ENCODE data around the gene RANBP17.
"Not testable (repeated sequence)": the region's sequence is repeated elsewhere in the genome, so short reads cannot be mapped to it uniquely, and the experiment has no call there.

The RANBP17 gene

DNA sequence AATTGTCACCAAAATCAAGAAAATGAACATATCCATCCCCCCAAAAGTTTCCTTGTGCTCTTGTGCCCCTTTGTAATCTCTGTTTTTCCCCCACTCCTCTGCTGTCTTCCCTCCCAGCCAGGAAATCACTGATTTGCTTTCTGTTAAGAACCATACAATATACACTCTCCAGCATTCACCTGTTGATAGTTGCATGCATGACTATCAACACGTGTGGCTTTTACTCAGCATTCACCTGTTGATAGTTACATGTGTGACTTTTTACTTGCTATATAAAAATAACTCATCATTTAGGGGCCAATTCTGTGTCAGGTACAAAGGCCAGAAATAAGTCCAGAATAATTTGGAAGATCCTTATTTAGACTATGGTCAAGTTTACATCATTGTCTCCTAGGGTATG, 6.0 kb downstream of the RANBP17 start:
- no peak for DNase-seq (ENCODE audit: low spot score)

DNA sequence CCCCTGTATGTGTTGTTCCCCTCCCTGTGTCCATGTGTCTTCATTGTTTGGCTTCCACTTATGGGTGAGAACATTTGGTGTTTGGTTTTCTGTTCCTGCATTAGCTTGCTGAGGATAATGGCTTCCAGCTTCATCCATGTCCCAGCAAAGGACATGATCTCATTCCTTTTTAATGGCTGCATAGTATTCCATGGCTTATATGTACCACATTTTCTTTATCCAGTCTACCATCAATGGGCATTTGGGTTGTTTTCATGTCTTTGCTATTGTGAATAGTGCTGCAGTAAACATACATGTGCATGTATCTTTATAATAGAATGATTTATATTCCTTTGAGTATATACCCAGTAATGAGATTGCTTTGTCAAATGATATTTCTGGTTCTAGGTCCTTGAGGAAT, 8.6 kb downstream of the RANBP17 start:
- DNase-seq (ENCODE audit: low spot score): not testable (repeated sequence)

DNA sequence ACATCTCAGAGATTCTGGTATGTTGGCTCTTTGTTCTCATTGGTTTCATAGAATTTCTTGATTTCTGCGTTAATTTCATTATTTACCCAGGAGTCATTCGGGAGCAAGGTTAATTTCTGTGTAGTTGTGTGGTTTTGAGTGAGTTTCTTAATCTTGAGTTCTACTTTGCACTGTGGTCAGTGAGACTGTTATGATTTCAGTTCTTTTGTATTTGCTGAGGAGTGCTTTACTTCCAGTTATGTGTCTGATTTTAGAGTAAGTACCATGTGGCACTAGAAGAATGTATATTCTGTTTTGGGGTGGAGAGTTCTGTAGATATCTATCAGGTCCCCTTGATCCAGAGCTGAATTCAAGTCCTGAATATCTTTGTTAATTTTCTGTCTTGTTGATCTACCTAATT, 12.2 kb downstream of the RANBP17 start:
- no peak for DNase-seq (ENCODE audit: low spot score)

DNA sequence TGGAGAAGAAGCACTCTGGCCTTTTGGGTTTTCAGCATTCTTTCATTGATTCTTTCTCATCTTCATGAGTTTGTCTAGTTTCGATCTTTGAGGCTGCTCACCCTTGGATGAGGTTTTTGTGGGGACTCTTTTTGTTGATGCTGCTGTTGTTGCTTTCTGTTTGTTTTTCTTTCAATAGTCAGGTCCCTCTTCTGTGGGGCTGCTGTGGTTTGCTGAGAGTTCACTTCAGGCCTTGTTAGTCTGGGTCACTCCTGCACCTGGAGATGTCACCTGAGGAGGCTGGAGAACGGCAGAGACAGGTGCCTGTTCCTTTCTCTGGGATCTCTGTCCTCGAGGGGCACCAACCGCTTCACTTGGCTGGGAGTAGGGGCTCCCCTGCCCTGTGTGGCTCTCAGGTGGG, 14.0 kb downstream of the RANBP17 start:
- no peak for DNase-seq (ENCODE audit: low spot score)

DNA sequence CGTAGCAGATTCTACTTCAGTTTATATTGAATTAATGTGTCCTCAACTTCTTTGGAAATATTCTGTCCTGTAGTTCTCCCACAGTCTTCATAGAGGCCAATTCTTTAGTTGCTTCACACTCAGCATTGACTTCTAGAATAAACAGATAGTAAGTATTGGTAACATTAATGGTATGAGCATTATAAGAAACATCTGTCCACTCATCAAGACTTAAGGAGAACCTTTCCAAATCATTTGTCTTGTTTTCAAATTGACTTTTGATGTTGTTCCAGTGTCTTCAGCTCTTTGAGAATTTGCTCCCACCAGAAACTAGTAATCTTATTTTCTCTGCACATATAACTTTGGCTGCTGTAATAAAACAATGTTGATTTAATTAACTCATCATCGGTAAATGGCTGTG, 18.3 kb downstream of the RANBP17 start:
- DNase-seq (ENCODE audit: low spot score): no peak

DNA sequence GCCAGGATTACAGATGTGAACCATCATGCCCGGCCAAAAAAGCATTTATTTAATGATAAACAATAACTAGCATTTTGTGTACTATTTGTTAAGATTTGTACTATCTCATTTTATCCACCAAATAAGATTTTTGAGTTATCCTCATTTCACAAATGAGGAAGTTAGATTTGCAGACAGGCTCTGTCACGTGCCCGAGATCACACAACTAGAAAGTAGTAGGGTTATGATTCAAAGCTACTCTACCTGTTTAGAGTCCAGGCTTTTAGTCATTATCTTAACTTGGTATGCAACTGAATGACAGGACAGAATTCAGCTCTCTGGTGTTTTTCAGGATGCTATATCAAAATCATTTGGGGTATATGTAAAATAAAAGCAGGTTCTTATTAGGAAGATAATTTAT, 20.5 kb downstream of the RANBP17 start:
- DNase-seq (ENCODE audit: low spot score): no peak

DNA sequence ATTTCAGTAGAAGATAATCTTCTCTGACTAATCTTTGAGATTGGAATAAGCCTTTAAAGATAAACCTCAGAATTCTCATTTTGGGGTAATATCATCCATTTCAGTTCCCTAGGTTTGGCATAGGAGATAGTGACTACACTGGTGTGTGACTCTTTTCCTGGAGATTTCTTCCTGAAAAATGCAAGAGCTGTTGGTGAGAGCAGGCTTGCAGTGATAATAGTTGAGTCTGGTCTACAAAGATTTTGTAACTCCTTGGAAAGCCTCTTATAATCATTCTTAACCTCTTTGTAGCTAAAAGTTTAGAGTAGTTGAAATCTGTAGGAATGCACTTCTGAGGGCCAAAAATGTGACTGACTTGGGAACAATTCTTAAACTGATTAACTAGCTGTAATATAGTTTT, 23.4 kb downstream of the RANBP17 start:
- no peak for DNase-seq (ENCODE audit: low spot score)

DNA sequence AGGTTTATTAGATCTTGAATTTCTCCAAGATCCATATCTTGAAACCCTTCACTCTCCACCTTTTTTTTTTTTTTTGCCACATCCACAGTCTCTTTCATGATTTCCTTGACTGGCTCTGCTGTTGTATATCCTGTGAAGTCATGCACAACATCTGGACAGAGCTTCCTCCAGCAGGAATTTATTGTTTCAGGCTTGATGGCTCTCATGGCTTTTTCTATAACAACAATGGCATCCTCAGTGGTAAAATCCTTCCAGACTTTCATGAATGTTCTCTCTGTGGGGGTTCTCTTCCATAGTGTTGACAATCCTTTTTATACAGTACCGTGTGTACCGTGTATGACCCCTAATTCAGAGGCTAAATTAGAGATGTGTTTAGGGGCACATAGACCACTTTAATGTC, 24.0 kb downstream of the RANBP17 start:
- no peak for DNase-seq (ENCODE audit: low spot score)

DNA sequence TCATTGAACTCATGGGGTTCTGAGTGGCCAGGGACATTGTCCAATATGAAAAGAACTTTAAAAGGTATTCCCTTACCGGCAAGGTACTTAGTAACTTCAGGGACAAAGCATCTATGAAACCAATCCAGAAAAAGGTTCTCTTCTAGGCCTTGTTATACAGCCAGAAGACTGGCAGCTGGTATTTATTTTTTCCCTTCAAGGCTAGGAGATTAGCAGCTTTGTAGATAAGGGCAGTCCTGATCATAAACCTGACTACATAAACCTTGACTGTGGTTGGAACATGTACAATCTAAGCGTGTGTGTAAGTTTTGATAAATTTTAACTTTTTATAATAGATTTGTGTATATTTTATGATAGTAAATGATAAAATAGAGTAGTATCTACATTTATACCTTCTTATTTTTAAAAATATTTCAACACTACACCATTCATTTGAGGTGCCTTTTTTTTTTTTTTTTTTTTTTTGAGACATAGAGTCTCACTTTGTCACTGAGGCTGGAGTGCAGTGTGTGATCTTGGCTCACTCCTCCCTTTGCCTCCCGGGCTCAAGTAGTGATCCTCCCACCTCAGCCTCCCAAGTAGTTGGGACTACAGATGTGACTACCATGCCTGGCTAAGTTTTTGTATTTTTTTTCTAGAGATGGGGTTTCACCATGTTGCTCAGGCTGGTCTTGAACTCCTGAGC, 24.5 kb downstream of the RANBP17 start:
- no peak for DNase-seq (ENCODE audit: low spot score)

DNA sequence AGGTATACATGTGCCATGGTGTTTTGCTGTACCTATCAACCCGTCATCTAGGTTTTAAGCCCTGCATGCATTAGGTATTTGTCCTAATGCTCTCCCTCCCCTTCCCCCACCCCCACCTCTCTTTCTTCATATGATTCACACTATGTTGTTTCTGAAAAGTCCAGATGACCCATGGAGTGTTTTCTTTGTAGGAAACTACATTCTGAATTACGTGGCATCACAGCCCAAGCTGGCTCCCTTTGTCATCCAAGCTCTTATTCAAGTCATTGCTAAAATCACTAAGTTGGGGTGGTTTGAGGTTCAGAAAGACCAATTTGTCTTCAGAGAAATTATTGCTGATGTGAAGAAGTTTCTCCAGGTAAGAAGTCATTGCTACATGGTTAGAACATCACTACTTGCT, 30.4 kb downstream of the RANBP17 start:
- no peak for DNase-seq (ENCODE audit: low spot score)

DNA sequence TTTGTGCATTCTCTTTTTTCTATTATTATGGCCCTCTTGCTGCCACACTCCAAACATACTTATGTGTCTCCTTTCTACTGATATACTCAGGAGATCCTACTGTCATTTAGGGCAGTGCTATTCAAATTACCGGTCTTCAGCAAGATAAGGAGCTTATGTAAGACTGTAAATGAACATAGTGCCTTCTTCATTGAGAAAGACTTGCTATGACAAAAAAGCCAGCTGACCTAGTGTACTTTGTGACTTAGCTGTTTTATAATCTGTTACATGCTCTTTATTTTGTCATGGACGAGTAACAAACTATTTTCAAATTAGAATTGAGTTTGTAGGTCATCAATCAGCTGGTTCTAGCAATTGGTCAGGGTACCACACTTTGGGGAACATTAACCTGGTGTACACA, 32.8 kb downstream of the RANBP17 start:
- no peak for DNase-seq (ENCODE audit: low spot score)

DNA sequence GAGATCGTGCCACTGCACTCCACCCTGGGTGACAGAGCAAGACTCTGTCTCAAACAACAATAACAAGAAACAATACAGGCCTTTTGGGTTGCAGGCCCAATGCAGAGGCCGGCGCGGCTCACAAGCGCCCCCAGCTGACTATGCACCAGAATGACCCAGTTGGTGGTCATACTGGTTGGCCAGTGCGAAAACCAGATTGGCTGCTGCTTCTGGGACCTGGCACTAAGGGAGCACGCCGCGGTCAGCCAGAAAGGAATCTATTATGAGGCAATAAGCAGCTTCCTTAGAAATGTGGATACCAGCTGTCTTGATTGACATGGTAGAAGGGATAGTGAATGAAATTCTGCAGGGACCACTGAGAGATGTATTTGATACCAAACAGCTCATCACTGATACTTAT, 35.0 kb downstream of the RANBP17 start:
- DNase-seq (ENCODE audit: low spot score): peak; percentile 51

DNA sequence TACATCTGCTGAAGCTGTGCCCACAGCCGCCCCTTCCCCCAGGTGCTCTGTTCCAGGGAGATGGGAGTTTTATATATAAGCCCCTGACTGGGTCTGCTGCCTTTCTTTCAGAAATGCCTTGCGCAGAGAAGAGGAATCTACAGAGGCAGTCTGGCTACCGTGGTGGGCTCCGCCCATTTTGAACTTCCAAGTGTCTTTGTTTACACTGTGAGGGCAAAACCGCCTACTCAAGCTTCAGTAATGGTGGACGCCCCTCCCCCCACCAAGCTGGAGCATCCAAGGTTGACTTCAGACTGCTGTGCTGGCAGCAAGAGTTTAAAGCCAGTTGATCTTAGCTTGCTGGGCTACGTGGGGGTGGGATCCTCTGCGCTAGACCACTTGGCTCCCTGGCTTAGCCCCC, 41.3 kb downstream of the RANBP17 start:
- DNase-seq (ENCODE audit: low spot score): no peak

DNA sequence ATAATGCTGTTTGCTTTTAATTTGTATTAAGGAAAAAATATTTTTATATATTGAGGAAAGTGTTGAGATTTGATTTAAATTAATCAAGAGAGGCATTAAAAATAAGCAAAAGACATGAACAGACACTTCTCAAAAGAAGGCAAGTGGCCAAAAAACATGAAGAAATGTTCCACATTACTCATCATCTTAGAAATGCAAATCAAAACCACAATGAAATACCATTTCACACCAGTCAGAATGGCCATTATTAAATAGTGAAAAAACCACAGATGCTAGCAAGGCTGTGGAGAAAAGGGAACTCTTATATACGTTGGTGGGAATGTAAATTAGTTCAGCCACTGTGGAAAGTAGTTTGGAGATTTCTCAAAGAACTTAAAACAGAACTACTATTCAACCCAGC, 45.9 kb downstream of the RANBP17 start:
- no peak for DNase-seq (ENCODE audit: low spot score)

DNA sequence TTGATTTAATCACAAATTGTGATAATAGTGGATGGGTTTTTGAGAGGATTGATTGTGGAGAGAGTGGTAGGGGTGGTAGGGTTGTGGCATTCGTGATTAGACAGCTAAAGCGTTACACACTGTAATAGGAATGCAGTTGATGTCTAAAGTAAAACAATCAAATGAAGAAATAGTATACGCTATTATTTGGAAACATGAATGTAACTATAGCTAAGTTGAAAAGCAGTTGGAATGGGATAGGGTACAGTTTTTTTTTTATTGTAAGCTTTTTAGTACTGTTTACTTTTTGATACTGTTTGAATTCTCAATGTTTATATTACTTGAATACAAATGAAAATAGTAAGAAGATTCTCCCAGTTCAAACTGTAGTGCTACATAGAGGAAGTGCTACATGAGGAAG, 51.8 kb downstream of the RANBP17 start:
- no peak for DNase-seq (ENCODE audit: low spot score)

DNA sequence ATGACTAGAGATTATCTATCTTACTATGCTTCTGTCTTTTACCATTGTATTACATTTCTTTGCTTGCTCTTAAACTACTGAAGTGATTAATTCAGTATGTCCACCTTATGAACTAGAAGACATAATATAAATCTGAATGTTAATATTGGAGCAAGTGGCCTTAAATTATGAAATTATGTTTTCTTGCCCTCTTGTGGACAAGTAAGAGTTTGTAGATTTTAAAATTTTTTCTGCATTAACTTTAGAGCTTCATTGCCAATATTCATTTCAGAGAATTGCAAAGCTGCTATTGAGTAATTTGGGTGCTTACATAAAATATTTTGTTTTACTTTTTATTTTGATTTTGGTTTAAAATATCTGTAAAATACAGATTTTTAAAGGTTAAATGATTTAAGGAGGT, 55.3 kb downstream of the RANBP17 start:
- DNase-seq (ENCODE audit: low spot score): no peak

DNA sequence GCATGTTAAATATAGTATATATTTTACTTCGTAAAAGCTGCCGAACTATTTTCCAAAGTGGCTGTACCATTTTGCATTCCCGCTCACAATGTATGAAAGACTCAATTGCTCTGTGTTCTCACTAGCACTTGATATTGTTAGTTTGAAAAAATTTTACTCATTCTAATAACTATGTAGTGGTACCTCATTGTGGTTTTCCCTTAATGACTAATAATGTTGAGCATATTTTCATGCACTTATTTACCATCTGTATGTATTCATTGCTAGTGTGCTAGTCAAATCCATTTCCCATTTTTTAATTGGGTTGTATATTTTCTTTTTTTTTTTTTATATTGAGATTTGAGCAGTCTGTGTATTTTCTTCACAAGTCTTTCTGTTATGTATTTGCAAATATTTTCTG, 58.4 kb downstream of the RANBP17 start:
- DNase-seq (ENCODE audit: low spot score): no peak

DNA sequence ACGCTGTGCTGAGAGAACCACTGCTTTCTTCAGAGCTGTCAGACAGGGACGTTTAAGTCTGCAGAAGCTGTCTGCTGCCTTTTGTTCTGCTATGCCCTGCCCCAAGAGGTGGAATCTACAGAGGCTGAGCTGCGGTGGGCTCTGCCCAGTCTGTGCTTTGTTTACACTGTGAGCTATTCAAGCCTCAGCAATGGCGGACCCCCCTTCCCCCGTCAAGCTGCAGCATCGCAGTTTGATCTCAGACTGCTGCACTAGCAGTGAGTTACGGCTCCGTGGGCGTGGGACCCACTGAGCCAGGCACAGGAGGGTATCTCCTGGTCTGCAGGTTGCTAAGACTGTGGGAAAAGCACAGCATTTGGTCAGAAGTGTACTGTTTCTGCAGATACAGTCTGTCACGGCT, 60.5 kb downstream of the RANBP17 start:
- DNase-seq (ENCODE audit: low spot score): not testable (repeated sequence)

DNA sequence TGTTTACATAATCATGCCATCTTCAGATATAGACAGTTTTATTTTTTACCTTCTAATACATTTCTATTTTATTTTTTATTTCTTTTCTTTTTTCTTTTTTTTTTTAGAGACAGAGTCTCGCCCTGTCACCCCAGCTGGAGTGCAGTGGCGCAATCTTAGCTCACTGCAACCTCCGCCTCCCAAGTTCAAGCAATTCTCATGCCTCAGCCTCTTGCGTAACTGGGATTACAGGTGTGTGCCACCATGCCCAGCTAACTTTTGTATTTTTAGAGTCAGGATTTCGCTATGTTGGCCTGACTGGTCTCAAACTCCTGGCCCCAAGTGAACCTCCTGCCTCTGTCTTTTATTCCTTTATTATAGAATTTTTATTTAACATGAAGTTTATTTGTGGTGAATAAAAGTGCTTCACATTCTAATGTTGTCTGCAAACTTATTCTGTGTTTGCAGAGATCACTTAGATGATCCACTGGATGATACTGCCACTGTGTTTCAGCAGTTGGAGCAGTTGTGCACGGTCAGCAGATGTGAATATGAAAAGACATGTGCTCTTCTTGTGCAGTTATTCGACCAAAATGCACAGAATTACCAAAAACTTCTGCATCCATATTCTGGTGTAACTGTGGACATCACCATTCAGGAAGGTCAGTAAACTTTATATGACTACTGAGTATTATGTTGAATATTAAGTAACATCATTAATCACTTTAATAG, 62.2 kb downstream of the RANBP17 start:
- DNase-seq (ENCODE audit: low spot score): no peak

DNA sequence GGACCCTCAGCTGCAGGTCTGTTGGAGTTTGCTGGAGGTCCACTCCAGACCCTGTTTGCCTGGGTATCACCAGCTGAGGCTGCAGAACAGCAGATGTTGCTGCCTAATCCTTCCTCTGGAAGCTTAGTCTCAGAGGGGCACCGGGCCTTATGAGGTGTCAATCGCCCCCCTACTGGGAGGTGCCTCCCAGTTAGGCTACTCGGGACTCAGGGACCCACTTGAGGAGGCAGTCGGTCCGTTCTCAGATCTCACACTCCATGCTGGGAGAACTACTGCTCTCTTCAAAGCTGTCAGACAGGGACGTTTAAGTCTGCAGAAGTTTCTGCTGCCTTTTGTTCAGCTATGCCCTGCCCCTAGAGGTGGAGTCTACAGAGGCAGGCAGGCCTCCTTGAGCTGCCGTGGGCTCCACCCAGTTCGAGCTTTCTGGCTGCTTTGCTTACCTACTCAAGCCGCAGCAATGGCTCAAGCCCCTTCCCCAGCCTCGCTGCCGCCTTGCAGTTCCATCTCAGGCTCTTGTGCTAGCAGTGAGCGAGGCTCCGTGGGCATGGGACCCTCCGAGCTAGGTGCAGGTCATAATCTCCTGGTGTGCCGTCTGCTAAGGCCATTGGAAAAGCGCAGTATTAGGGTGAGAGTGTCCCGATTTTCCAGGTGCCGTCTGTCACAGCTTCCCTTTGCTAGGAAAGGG, 73.9 kb downstream of the RANBP17 start:
- not testable (repeated sequence) for DNase-seq (ENCODE audit: low spot score)

DNA sequence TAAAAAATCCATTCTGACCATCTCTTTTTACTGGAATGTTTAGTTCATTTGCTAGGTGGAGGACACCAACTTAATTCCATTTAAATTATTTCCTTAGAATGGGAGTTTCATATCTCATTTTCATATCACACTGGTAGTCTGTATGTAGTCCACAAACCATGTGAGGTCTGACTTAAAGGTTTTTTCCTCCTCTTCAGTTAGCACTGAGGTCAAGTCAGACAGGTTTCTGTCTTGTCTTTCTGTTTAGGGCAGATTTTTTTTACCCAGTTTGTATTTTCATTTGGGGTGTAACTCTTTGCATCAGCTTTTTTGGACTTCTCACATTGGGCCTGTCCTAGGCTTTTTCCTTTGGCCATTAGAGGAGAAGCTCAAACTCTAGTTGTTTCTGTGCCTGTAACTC, 75.3 kb downstream of the RANBP17 start:
- DNase-seq (ENCODE audit: low spot score): no peak

DNA sequence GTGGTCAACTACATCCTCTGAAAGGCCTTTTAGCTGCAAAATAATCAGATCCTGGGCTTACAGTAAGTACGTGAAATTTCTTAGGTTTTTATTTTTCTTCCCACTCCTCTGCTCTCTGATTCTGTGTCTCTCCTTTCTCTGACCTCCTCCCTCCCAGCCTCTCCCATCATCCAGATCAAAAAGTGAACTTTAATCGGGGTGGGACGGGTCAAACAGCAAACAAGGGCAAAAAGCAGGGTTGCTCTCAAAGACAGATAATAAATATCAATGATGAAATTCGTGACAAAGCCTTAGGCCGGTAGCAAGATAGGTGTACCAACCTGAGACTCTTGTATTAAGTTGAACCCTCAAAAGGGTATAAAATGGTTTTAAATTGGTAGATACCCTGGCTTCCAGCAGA, 76.1 kb downstream of the RANBP17 start:
- no peak for DNase-seq (ENCODE audit: low spot score)

DNA sequence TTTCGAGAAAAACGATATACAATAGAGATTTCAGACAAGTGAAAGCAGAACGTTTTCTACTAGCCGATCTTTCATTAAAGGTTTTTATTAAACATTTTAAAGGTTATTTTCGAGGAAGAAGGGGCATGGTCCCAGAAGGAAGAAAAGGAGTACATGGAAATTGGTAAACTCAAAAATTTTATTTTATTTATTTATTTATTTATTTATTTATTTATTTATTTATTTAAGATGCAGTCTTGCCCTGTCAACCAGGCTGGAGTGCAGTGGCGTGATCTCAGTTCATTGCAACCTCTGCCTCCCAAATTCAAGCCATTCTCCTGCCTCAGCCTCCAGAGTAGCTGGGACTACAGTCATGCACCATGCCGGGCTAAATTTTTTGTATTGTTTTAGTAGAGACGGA, 77.4 kb downstream of the RANBP17 start:
- DNase-seq (ENCODE audit: low spot score): no peak

DNA sequence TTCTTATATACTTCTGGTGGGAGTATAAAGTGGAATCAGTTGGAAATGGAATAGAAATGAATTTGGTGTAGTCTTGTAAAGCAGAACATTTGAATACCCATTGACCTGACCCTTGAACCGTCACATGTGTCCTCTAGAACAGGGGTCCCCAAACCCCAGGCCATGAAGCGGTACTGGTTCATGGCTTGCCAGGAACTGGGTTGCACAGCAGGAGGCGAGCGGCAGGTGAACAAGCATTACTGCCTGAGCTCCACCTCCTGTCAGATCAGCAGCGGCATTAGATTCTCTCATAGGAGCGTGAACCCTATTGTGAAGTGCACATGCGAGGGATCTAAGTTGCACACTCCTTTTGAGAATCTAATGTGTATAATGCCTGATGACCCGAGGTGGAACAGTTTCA, 80.0 kb downstream of the RANBP17 start:
- no peak for DNase-seq (ENCODE audit: low spot score)

Data from iPS-NIHi11 (cell line).